ENCODE measurements around the gene TOM1.

Gene TOM1

GRCh38 chr22:35307372-35307771, 7.7 kb downstream of the TOM1 start:
- DNase-seq (ENCODE audit: low spot score), result no peak

GRCh38 chr22:35307892-35308291, 8.2 kb downstream of the TOM1 start:
- no peak for DNase-seq (ENCODE audit: low spot score)

- no peak for DNase-seq (ENCODE audit: low spot score)
These were observed 8.9 kb downstream of the TOM1 start for GRCh38 chr22:35308480-35309021.

GRCh38 chr22:35310556-35311550, 11.2 kb downstream of the TOM1 start:
- no peak for DNase-seq (ENCODE audit: low spot score)

GRCh38 chr22:35311551-35311999, 11.9 kb downstream of the TOM1 start:
- DNase-seq (ENCODE audit: low spot score), result no peak

GRCh38 chr22:35312198-35313059, 12.7 kb downstream of the TOM1 start:
- no peak for DNase-seq (ENCODE audit: low spot score)

- DNase-seq (ENCODE audit: low spot score), result no peak
These were observed 13.8 kb downstream of the TOM1 start for GRCh38 chr22:35313311-35314121.

GRCh38 chr22:35314161-35314942, 14.7 kb downstream of the TOM1 start:
- DNase-seq (ENCODE audit: low spot score), result no peak

GRCh38 chr22:35315141-35315854, 15.6 kb downstream of the TOM1 start:
- no peak for DNase-seq (ENCODE audit: low spot score)

GRCh38 chr22:35315855-35316745, 16.4 kb downstream of the TOM1 start:
- no peak for DNase-seq (ENCODE audit: low spot score)

GRCh38 chr22:35316751-35317150, 17.1 kb downstream of the TOM1 start:
- DNase-seq (ENCODE audit: low spot score), result no peak

- no peak for DNase-seq (ENCODE audit: low spot score)
These were observed 18.1 kb downstream of the TOM1 start for GRCh38 chr22:35317680-35318290.

- no peak for DNase-seq (ENCODE audit: low spot score)
These were observed 18.9 kb downstream of the TOM1 start for GRCh38 chr22:35318346-35319215.

GRCh38 chr22:35319244-35319985, 19.7 kb downstream of the TOM1 start:
- DNase-seq (ENCODE audit: low spot score), result no peak

GRCh38 chr22:35322126-35322525, 22.4 kb downstream of the TOM1 start:
- no peak for DNase-seq (ENCODE audit: low spot score)

GRCh38 chr22:35322893-35323292, 23.2 kb downstream of the TOM1 start:
- no peak for DNase-seq (ENCODE audit: low spot score)
